Head of caudate nucleus (tissue), 42 donors: ENCODE measurements around the gene CHERP.

Experiments
- DNase-seq, 42 donors: peaks; one replicate each; pipeline versions ENCODE4 v3.0.0 to v3.0.0-alpha.2; 2020 to 2021; ENCODE audit warnings: mixed read lengths in 7 of 42
- intact Hi-C: fragments of 100-400 bp; cut with DNase I; formaldehyde crosslinking; loops from one replicate; pipeline ENCODE4 v1.15.0; 2022

The CHERP gene

GRCh38 chr19:16581145-16581970, 39.1 kb upstream of the CHERP start:
- intact Hi-C loops: no loop called here
- no peak for DNase-seq

- intact Hi-C loops: no loop called here
- peak in 16 of 42 donors; percentile 28 to 73 (median 52) for DNase-seq
Measured at GRCh38 chr19:16579381-16579780, 37.1 kb upstream of the CHERP start.

- intact Hi-C loops: no loop called here
- no peak for DNase-seq
Measured at GRCh38 chr19:16577531-16577985, 35.3 kb upstream of the CHERP start.

- no peak for DNase-seq
- intact Hi-C loops: no loop called here
Measured at GRCh38 chr19:16576690-16577530, 34.7 kb upstream of the CHERP start.

- intact Hi-C loops: no loop called here
- no peak for DNase-seq
Measured at GRCh38 chr19:16575861-16576689, 33.8 kb upstream of the CHERP start.

GRCh38 chr19:16575282-16575681, 33.0 kb upstream of the CHERP start:
- DNase-seq: no peak
- intact Hi-C loops: no loop called here

GRCh38 chr19:16573925-16574324, 31.7 kb upstream of the CHERP start:
- intact Hi-C loops: loop anchor here (2.0 kb wide), 3 partner anchors 31 to 77 kb away; partner anchors contain the start of genes C19orf44, CALR3, CHERP and MED26

GRCh38 chr19:16573296-16573695, 31.1 kb upstream of the CHERP start:
- intact Hi-C loops: loop anchor here (2.0 kb wide), 3 partner anchors 30 to 76 kb away; partner anchors contain the start of genes C19orf44, CALR3, CHERP and MED26
- DNase-seq: peak in 20 of 42 donors; percentile 23 to 72 (median 56)

More at GRCh38 chr19:16573925-16574324, 31.7 kb upstream of the CHERP start:
- DNase-seq: no peak

- DNase-seq: peak; percentile 85 to 97 (median 94)
- intact Hi-C loops: loop anchor here (2.0 kb wide), 3 partner anchors 30 to 76 kb away; partner anchors contain the start of genes C19orf44, CALR3, CHERP and MED26
Measured at GRCh38 chr19:16572332-16573211, 30.3 kb upstream of the CHERP start, which contains the start of gene SLC35E1. SLC35E1 (minus strand) TSS chr19:16572415; CDS start chr19:16572364, 51 bp downstream.

- intact Hi-C loops: loop anchor here (2.0 kb wide), 3 partner anchors 29 to 75 kb away; partner anchors contain the start of genes C19orf44, CALR3, CHERP and MED26
- peak in 5 of 42 donors; percentile 19 to 40 (median 27) for DNase-seq
Measured at GRCh38 chr19:16571822-16572331, 29.6 kb upstream of the CHERP start.

- intact Hi-C loops: no loop called here
- no peak for DNase-seq
Measured at GRCh38 chr19:16571283-16571682, 29.0 kb upstream of the CHERP start.

- intact Hi-C loops: no loop called here
- DNase-seq: no peak
Measured at GRCh38 chr19:16569609-16570320, 27.5 kb upstream of the CHERP start.

GRCh38 chr19:16566702-16567101, 24.5 kb upstream of the CHERP start:
- no peak for DNase-seq
- intact Hi-C loops: no loop called here

GRCh38 chr19:16566161-16566560, 23.9 kb upstream of the CHERP start:
- DNase-seq: no peak
- intact Hi-C loops: no loop called here

- DNase-seq: no peak
Measured at GRCh38 chr19:16564842-16565241, 22.6 kb upstream of the CHERP start.

GRCh38 chr19:16562608-16563025, 20.4 kb upstream of the CHERP start:
- intact Hi-C loops: no loop called here

More at GRCh38 chr19:16564842-16565241, 22.6 kb upstream of the CHERP start:
- intact Hi-C loops: no loop called here

GRCh38 chr19:16561382-16561781, 19.1 kb upstream of the CHERP start:
- intact Hi-C loops: no loop called here
- DNase-seq: peak in 10 of 42 donors; percentile 23 to 61 (median 41)

More at GRCh38 chr19:16562608-16563025, 20.4 kb upstream of the CHERP start:
- DNase-seq: no peak
